H1 (cell line): ENCODE data around the gene ASIC2. TPM values are rescaled to one million over a fixed set of nuclear protein-coding genes. Genes with fewer than 3 reads are reported as not detected.

Experiments used
- ASH2L ChIP-seq: fragments of 200-600, 300-600 bp; sonication (generic); IDR thresholded peaks from one replicate; pipeline ENCODE4 v1.7.1; 2017; ENCODE audit warnings: low read length
- GABPA ChIP-seq: IDR thresholded peaks from 2 replicates; pipeline ENCODE4 v1.6.1; 2011; ENCODE audit warnings: mild to moderate bottlenecking, low read length, moderate library complexity, borderline replicate concordance; ENCODE audit not compliant: insufficient read depth
- JUN ChIP-seq: IDR thresholded peaks from 2 replicates; pipeline ENCODE4 v1.6.1; 2011; ENCODE audit warnings: low read depth, mild to moderate bottlenecking, improper control_type of control experiment, low read length
- JUND ChIP-seq: IDR thresholded peaks from 2 replicates; pipeline ENCODE4 v1.6.1; 2011; ENCODE audit warnings: mild to moderate bottlenecking, improper control_type of control experiment, low read length
- SIX5 ChIP-seq: IDR thresholded peaks from 2 replicates; pipeline ENCODE4 v1.6.1; 2011; ENCODE audit warnings: mild to moderate bottlenecking, low read depth, low read length
- polyA plus RNA-seq, 7 experiments: library from polyadenylated mRNA; depleted of rRNA in 3 of 7; stranded (reverse) in 5 of 7; unstranded in 2 of 7; fragments of >200 nt in 5 of 7; fragments of 200-250 nt in 2 of 7; gene quantifications; 1 replicate in 5 of 7; 2 replicates in 1 of 7; 4 replicates in 1 of 7; pipeline versions ENCODE4 v1.2.1 to v1.2.3, GENCODE V29; 2011 to 2013; ENCODE audit warnings: missing spikeins in 2 of 7, mixed read lengths in 2 of 7
- total RNA-seq: library from RNA; stranded (reverse); fragmentation: NEBNext Ultra II Directional; extraction: Animal tissue kit (Norgen Biotek cat#: 25700); gene quantifications from 2 replicates; pipeline ENCODE4 v1.2.1, GENCODE V29; 2021

The ASIC2 gene
- total and polyA plus RNA-seq, 2 of the 8 experiments (the other 6 are each of a cell fraction or from before 2014, with no cell fraction given): 0.86 to 1.2 TPM

- no peak for TF ChIP-seq GABPA
- TF ChIP-seq JUN: no peak
- TF ChIP-seq ASH2L: no peak
- no peak for TF ChIP-seq SIX5
- no peak for TF ChIP-seq JUND
These were observed 48.9 kb upstream of the ASIC2 start (continued) for GRCh38 chr17:33342025-33342424.
